ENCODE data around the gene YAE1.

YAE1 gene

DNA sequence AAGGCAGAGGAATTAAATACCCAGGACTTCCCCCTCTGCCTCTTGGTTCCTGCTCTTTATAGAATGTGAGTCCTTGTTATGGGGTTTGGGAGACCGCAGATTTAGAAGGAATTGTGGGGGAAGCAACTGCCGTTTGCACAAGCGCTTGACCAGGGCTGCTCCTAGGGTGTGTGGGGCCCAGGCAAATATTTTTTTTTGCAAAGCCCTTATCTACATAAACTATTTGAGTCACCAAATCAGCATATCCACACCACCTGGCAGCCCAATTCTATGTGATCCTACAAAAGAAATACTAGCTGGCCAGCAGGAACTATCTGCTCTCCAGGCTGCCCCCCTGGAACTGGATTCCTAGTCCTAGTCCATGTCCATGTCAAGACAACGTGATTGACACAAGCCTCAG, 33.4 kb upstream of the YAE1 start:
- TF ChIP-seq, protein P1, sequence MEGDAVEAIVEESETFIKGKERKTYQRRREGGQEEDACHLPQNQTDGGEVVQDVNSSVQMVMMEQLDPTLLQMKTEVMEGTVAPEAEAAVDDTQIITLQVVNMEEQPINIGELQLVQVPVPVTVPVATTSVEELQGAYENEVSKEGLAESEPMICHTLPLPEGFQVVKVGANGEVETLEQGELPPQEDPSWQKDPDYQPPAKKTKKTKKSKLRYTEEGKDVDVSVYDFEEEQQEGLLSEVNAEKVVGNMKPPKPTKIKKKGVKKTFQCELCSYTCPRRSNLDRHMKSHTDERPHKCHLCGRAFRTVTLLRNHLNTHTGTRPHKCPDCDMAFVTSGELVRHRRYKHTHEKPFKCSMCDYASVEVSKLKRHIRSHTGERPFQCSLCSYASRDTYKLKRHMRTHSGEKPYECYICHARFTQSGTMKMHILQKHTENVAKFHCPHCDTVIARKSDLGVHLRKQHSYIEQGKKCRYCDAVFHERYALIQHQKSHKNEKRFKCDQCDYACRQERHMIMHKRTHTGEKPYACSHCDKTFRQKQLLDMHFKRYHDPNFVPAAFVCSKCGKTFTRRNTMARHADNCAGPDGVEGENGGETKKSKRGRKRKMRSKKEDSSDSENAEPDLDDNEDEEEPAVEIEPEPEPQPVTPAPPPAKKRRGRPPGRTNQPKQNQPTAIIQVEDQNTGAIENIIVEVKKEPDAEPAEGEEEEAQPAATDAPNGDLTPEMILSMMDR (IDR thresholded peaks at IDR 0.05) = no peak
- H3K27me3 ChIP-seq = no peaks in the 10 kb centered on the region
- no peak overlapping the region for H3K27ac ChIP-seq
- no peaks in the 10 kb centered on the region for H3K36me3 ChIP-seq
- no peaks in the 10 kb centered on the region for H3K9me3 ChIP-seq
- H3K4me1 ChIP-seq (ENCODE audit: control insufficient read depth in 1 of 2, insufficient read depth in 1 of 2, low read depth in 1 of 2, low read length in 1 of 2) = no peaks in the 10 kb centered on the region
- H3K4me3 ChIP-seq (ENCODE audit: low read depth in 1 of 2, low read length in 1 of 2) = no peak overlapping the region

DNA sequence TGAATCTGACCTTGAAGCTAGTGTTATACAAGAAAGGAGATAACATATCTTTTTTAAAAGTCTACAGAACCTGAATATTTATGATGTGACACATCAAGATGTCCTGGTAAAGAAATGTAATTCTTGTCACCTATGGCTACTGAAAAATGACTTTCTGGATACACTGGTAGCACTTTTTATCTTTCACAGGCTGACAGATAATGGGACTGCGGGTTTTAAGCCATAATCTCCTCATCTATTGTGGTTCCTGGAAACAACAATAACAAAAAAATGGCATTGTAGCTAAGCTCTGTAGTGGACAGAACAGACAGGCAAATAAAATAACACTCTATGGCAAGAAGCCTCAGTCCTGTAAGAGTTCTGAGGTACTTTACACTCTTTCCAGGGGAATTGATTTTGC, 31.6 kb upstream of the YAE1 start:
- no peak overlapping the region for H3K4me3 ChIP-seq (ENCODE audit: low read depth in 1 of 2, low read length in 1 of 2)
- H3K27me3 ChIP-seq = no peaks in the 10 kb centered on the region
- TF ChIP-seq, protein P1 (IDR thresholded peaks at IDR 0.05) = no peak
- no peaks in the 10 kb centered on the region for H3K36me3 ChIP-seq
- H3K9me3 ChIP-seq = no peaks in the 10 kb centered on the region
- H3K4me1 ChIP-seq (ENCODE audit: control insufficient read depth in 1 of 2, insufficient read depth in 1 of 2, low read depth in 1 of 2, low read length in 1 of 2) = no peaks in the 10 kb centered on the region
- no peak overlapping the region for H3K27ac ChIP-seq

DNA sequence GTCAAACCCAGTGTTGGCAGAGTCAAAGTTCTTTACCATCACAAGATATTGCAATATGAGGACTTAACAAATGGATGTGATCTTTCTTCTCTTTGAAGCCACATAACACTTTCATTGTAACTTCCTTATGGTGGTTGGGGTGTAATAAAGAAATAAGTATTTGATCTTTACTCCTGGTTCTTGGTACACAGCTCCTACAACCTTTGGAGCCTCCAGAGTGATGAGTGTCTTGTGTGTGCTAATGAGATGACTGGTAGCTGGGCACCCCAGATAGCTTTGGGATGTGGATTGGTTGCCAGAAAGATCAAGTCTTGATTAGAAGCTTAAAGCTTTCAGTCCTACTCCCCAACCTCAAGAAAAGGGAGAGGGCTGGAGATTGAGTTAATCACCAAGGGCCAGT, 31.1 kb upstream of the YAE1 start:
- TF ChIP-seq, protein P1 (IDR thresholded peaks at IDR 0.05) = no peak
- Histone ChIP-seq H3K27ac (no peak overlapping the region), H3K9me3 (no peaks in the 10 kb centered on the region), H3K36me3 (no peaks in the 10 kb centered on the region), H3K4me3 (ENCODE audit: low read depth in 1 of 2, low read length in 1 of 2) (no peak overlapping the region), H3K27me3 (no peaks in the 10 kb centered on the region), H3K4me1 (ENCODE audit: control insufficient read depth in 1 of 2, insufficient read depth in 1 of 2, low read depth in 1 of 2, low read length in 1 of 2) (no peaks in the 10 kb centered on the region)

GRCh38 chr7:39535720-39536119, 30.5 kb upstream of the YAE1 start:
- no peaks in the 10 kb centered on the region for H3K9me3 ChIP-seq
- TF ChIP-seq, protein P1 (IDR thresholded peaks at IDR 0.05) = no peak
- H3K4me1 ChIP-seq (ENCODE audit: control insufficient read depth in 1 of 2, insufficient read depth in 1 of 2, low read depth in 1 of 2, low read length in 1 of 2) = no peaks in the 10 kb centered on the region
- H3K4me3 ChIP-seq (ENCODE audit: low read depth in 1 of 2, low read length in 1 of 2) = no peak overlapping the region
- no peaks in the 10 kb centered on the region for H3K36me3 ChIP-seq
- no peak overlapping the region for H3K27ac ChIP-seq
- no peaks in the 10 kb centered on the region for H3K27me3 ChIP-seq

GRCh38 chr7:39536951-39537350, 29.3 kb upstream of the YAE1 start:
- Histone ChIP-seq H3K9me3 (no peaks in the 10 kb centered on the region), H3K4me3 (ENCODE audit: low read depth in 1 of 2, low read length in 1 of 2) (no peak overlapping the region), H3K4me1 (ENCODE audit: control insufficient read depth in 1 of 2, insufficient read depth in 1 of 2, low read depth in 1 of 2, low read length in 1 of 2) (no peaks in the 10 kb centered on the region), H3K27ac (no peak overlapping the region), H3K36me3 (no peaks in the 10 kb centered on the region), H3K27me3 (no peaks in the 10 kb centered on the region)
- TF ChIP-seq, protein P1 (IDR thresholded peaks at IDR 0.05) = no peak

- H3K27me3 ChIP-seq = no peaks in the 10 kb centered on the region
- H3K4me1 ChIP-seq (ENCODE audit: control insufficient read depth in 1 of 2, insufficient read depth in 1 of 2, low read depth in 1 of 2, low read length in 1 of 2) = no peaks in the 10 kb centered on the region
Measured at GRCh38 chr7:39539816-39540215, 26.4 kb upstream of the YAE1 start.

More at GRCh38 chr7:39539816-39540215, 26.4 kb upstream of the YAE1 start:
- TF ChIP-seq, protein P1 (IDR thresholded peaks at IDR 0.05) = no peak
- Histone ChIP-seq H3K9me3 (no peaks in the 10 kb centered on the region), H3K36me3 (no peaks in the 10 kb centered on the region), H3K27ac (no peak overlapping the region), H3K4me3 (ENCODE audit: low read depth in 1 of 2, low read length in 1 of 2) (no peak overlapping the region)
